ENCODE results near the gene TNNI2.

TNNI2 gene

DNA sequence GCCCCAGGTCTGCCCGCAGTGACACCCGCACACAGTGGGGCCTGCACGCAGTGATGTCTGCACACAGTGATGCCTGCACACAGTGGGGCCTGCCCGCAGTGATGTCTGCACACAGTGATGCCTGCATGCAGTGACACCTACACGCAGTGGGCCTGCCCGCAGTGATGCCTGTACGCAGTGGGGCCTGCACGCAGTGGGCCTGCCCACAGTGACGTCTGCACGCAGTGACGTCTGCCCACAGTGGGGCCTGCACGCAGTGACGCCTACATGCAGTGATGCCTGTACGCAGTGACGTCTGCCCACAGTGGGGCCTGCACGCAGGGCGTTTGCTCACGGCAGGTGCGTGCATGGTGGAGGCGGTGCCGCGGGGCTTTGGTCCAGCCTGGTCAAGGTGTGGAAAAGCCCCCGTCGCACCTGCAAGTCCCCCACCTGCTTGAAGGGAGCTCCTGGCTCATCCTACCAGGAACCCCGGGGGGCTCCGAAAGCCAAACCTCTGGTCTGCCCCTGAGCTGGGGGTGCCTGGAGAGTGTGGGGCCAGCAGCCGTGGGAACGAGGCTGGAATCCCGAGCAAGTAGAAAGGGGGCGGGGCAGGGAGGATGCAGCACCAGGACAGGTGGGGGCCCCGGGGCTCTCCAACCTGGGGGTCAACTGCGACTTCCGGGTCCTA, 12.9 kb upstream of the TNNI2 start:
- no peaks in the 10 kb centered on the region; the same call in 1 of the 2 replicates for H3K4me1 ChIP-seq (ENCODE audit: insufficient read depth, low read length)
- H3K9ac ChIP-seq (ENCODE audit: low read depth, low read length): no peak overlapping the region

DNA sequence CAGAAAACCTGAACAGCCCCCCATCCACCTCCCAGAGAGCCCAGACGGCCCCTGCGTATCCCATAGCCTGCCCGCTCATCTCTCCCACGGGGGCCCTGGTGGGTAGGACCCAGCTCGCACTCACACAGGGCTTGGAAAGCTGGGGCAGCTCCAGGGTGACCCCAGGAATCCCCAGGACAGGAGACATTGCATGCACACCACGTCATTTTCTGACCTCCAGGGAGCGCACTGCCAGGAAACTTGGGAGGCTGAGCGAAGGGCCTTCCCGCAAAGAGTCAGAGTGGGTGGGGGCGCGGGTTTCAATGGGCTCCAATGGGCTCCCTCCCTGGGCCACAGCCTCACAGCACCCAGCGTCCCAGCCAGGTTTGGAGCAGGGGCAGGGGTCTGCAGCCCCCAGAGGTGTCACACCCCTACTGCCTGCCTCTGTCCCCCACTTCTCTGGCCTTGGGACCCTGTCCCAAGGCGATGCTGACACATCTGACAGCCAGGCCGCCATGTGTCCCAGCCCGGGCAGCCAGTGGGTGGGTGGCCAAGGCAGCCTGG, 12.2 kb upstream of the TNNI2 start:
- no peaks in the 10 kb centered on the region; the same call in 1 of the 2 replicates for H3K4me1 ChIP-seq (ENCODE audit: insufficient read depth, low read length)
- H3K9me3 ChIP-seq (ENCODE audit: control insufficient read depth, insufficient read depth, low read length): no peaks in the 10 kb centered on the region
- no peak overlapping the region for H3K9ac ChIP-seq (ENCODE audit: low read depth, low read length)
- H3K36me3 ChIP-seq (ENCODE audit: insufficient read depth, low read length): no peaks in the 10 kb centered on the region

More for the DNA sequence above, 12.9 kb upstream of the TNNI2 start:
- no peaks in the 10 kb centered on the region for H3K9me3 ChIP-seq (ENCODE audit: control insufficient read depth, insufficient read depth, low read length)
- H3K36me3 ChIP-seq (ENCODE audit: insufficient read depth, low read length): no peaks in the 10 kb centered on the region

DNA sequence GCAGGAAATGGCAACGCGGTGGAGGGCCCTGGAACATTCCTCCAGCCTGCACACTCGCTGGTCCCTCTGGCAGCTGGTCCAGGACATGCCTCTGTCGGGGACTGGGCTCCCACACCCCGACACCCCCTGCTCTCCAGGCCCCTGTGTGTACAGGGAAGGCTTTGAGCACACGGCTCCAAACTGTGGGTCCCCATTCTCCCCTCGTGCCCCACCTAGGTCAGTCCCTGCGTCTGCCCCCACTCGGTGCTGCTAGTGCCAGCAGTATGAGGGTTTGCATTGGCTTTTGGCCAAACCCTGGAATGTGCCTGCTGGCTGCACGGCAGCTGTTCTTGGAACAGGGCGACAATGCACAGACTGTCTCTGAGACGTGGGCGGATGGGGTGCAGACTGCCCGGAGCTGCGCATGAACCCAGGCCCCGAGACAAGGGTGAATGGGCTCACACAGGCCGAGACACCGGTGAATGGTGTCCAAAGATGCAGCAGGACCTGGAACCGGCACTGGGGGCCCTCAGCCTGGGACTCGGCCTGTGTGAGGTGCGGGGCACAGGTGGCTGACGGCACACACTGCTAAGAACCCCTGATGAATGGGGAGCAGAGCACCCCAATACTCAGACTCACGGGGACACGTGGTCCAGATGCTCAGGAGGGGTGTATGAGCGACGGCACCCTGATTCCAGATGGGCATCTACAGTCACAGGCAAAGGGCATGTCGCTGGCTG, 11.5 kb upstream of the TNNI2 start:
- Histone ChIP-seq H3K9ac (ENCODE audit: low read depth, low read length) (no peak overlapping the region), H3K9me3 (ENCODE audit: control insufficient read depth, insufficient read depth, low read length) (no peaks in the 10 kb centered on the region), H3K4me1 (ENCODE audit: insufficient read depth, low read length) (no peaks in the 10 kb centered on the region; the same call in 1 of the 2 replicates), H3K36me3 (ENCODE audit: insufficient read depth, low read length) (no peaks in the 10 kb centered on the region)

DNA sequence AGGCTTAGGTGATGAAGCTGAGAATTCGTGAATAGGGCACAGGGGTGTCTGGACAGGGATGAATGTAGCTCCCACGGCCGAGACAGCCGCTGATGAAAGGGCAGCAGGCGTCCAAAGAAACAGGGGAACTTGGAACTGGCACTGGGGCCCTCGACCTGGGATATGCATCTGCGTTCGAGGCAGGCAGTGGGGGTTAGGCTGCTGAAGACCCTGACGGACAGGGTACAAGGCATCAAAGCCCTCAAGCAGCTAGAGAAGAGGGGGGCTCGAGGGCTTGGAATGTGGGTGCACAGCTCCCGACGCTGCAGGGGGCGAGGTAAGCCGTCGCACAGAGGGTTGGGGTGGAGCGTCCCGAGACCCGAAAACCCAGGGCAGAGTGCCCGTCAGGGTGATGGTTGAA, 10.8 kb upstream of the TNNI2 start:
- Histone ChIP-seq H3K36me3 (ENCODE audit: insufficient read depth, low read length) (no peaks in the 10 kb centered on the region), H3K9ac (ENCODE audit: low read depth, low read length) (no peak overlapping the region), H3K9me3 (ENCODE audit: control insufficient read depth, insufficient read depth, low read length) (no peaks in the 10 kb centered on the region), H3K4me1 (ENCODE audit: insufficient read depth, low read length) (no peaks in the 10 kb centered on the region; the same call in 1 of the 2 replicates)

DNA sequence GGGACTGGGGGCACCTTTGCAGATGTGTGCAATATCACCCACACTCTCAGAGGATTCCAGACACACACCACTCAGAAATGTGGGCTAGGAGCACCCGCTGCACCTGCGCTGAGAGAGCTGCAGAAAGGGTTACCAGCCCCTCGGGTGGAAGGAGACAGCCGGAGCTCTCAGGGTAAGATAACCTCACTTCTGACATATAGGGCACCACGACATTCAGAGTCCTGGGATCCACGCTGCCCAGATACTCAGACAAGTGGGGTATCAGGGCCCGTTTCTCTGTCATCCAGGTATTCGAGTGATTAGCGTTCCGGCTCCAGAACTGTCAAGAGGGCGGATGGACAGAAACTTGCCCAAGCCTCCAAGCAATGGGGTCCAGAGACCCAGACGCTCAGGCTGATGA, 10.2 kb upstream of the TNNI2 start:
- Histone ChIP-seq H3K9ac (ENCODE audit: low read depth, low read length) (no peak overlapping the region), H3K36me3 (ENCODE audit: insufficient read depth, low read length) (no peaks in the 10 kb centered on the region), H3K9me3 (ENCODE audit: control insufficient read depth, insufficient read depth, low read length) (no peaks in the 10 kb centered on the region), H3K4me1 (ENCODE audit: insufficient read depth, low read length) (no peaks in the 10 kb centered on the region; the same call in 1 of the 2 replicates)

DNA sequence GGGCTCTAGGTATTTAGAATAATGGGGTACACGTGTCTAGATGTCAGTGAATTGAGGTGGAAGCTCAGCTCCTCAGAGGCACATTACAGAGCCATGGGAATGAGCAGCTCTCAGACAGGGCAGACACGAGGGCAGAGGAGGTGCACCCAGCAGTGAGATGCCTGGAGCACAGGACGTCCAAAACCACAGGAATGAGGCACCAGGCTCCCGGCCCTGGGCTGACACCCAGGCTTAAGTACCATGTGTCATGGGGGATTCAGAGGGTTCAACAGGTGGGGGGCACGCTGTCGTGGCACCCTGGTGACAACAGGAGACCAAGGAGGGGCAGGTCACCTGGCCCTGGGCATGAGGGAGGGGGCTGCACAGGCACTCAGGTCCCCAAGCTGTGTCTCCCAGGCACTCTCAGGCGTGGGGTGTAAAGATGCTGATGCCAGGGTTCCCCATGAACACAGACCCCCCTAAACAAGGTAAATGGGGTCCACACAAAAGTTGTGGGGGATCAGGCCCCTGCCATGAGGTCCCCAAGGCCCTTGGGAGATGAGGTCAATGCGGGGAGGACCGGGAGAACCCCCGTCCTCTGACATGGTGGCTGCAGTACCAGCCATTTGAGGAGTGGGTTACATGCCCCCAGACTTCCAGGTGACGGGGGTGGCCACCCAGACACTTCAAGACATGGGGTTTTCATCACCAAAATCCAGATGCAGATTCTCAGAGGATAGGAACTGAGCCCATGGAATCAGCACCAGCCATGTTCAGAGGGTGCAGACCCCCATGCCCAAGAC, 9.6 kb upstream of the TNNI2 start:
- Histone ChIP-seq H3K9ac (ENCODE audit: low read depth, low read length) (no peak overlapping the region), H3K9me3 (ENCODE audit: control insufficient read depth, insufficient read depth, low read length) (no peaks in the 10 kb centered on the region), H3K36me3 (ENCODE audit: insufficient read depth, low read length) (no peaks in the 10 kb centered on the region), H3K4me1 (ENCODE audit: insufficient read depth, low read length) (no peaks in the 10 kb centered on the region; the same call in 1 of the 2 replicates)

DNA sequence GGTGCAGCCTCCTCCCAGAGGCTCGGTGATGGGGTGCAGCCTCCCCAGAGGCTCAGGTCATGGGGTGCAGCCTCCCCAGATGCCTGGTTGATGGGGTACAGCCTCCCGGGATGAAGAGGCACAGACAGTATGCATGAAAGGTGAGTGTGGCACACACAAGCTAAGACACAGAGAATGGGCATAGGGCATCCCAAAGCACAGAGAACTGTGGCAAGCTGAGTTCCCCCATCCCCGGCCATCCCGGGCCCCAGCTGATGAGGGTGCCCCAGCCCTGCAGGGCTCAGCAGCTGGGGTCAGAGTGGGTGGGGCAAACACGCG, 8.8 kb upstream of the TNNI2 start:
- H3K9ac ChIP-seq (ENCODE audit: low read depth, low read length): no peak overlapping the region
- H3K4me1 ChIP-seq (ENCODE audit: insufficient read depth, low read length): no peaks in the 10 kb centered on the region; the same call in 1 of the 2 replicates

DNA sequence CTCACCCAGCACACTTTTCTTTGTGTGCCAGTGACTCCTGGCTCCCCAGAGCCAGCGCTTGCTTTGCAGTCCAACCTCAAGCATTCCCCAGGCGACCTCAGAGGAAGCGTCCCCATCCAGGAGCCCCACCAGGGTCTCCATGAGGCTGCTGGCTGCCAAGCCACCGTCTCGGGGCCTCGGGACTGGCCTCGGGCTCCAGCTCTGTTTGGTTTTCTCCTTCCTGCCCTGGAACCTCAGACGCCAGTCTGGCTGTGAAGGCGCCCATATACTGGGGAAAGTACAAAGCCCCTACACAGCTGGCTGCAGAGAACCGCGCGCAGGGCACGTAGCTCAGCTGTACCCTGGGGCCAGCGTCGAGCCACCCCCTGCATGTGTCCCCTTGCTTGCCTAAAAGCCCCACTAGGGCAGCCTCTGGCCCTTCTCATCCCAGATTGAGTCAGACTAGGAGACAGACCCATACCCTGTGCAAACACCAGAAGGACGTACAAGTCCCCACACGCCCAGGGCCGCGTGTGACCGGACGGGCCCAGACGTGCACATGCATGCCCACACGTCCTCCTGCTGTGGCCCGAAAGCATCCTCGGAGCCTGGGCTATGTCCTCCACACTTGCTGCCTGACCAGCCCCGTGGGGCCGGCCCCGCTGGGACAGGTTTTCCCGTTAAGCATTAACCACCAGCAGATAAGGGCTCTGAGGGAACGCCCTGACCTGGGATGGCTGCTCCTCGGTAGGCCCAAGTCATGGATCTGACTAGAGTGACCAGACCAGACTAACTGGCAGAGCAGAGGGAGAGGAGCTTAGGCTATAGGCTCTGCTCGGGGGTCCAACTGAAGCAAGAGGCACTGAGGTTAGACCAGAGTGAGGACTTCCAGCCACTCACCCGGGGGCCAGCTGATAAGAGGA, 8.2 kb upstream of the TNNI2 start:
- H3K4me1 ChIP-seq (ENCODE audit: insufficient read depth, low read length): no peaks in the 10 kb centered on the region; the same call in 1 of the 2 replicates
- no peak overlapping the region for H3K9ac ChIP-seq (ENCODE audit: low read depth, low read length)

More for the DNA sequence above, 8.8 kb upstream of the TNNI2 start:
- Histone ChIP-seq H3K9me3 (ENCODE audit: control insufficient read depth, insufficient read depth, low read length) (no peaks in the 10 kb centered on the region), H3K36me3 (ENCODE audit: insufficient read depth, low read length) (no peaks in the 10 kb centered on the region)

DNA sequence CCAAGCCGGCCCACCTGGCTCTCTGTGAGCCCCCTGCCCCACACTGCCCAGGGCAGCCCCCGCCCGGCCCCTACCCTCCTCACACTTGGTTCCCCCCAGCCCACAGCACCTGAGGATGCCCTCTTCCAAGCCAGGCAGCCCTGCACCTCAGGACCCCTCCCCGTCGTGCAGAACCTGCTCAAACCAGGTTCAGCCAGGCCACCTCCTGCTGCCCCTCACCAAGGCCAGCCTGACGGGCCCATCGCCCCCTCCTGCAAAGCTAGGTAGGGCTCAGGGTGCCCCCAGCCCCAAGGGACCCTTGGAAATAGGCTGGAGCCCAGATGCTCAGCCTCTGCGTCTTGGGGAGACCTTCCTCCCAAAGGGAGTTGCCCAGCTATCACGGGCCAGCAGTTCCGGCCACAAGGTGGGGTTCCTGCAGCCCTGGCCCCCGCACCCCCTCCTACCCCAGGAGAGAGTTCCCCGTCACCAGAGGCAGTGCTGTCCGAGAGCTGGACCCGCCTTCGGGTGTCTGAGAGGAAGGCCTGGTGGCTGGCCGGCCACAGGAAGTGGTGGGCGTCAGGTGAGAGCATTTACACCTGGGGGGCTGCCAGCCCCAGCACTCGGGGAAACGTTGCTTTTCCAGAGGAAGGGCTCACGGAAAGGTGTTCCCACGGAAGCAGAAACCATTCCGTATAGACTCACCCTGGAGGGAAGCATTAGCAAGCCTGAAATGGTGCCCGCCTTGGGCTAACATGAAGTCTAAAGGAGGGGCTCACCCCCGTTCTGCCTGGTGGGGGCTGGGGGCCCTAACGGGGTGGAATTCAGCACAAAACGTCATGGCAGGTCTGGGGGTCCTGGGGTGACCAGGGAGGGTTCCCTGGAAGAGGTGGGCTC, 7.2 kb upstream of the TNNI2 start:
- H3K4me1 ChIP-seq (ENCODE audit: insufficient read depth, low read length): no peaks in the 10 kb centered on the region; the same call in 1 of the 2 replicates
- no peak overlapping the region for H3K9ac ChIP-seq (ENCODE audit: low read depth, low read length)
- H3K9me3 ChIP-seq (ENCODE audit: control insufficient read depth, insufficient read depth, low read length): no peaks in the 10 kb centered on the region
- H3K36me3 ChIP-seq (ENCODE audit: insufficient read depth, low read length): no peaks in the 10 kb centered on the region

More for the DNA sequence above, 8.2 kb upstream of the TNNI2 start:
- Histone ChIP-seq H3K36me3 (ENCODE audit: insufficient read depth, low read length) (no peaks in the 10 kb centered on the region), H3K9me3 (ENCODE audit: control insufficient read depth, insufficient read depth, low read length) (no peaks in the 10 kb centered on the region)

DNA sequence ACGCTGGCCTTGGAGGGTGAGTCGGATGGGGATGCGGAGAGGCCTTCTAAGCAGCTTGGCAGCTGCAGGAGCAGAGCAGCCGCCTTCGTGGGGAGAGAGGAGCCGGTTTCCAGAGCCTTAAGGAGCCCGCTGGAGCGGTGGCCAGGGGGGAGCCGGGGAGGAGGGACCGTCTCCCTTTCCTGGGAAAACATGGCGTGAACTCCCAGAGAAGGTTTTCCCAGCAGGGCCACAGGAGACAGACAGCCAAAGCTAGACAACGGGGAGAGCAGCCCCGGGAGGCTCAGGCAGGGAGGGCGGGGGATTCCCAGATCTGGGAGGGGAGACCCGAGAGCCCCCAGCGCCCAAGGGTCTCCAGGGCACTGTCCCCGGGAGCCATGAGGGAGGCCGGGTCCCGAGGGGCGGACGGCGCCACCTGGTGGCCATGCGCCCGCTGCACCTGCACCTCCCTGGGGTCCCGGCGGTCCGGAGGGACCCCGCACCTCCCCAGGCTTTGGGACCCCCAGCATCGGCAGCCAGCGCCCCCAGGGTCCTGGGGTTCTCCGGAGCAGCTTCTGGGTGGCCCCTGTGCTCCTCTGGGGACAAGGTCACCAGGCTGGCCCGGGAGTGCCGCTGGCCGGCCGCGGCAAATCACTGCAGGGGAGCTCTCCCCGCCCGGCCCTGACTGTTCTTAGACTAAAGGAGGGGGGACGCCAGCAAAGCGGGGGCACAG, 6.4 kb upstream of the TNNI2 start:
- H3K9me3 ChIP-seq (ENCODE audit: control insufficient read depth, insufficient read depth, low read length): no peaks in the 10 kb centered on the region
- peak overlapping the region; percentile 61 for H3K9ac ChIP-seq (ENCODE audit: low read depth, low read length)
- no peaks in the 10 kb centered on the region; the same call in 1 of the 2 replicates for H3K4me1 ChIP-seq (ENCODE audit: insufficient read depth, low read length)
- H3K36me3 ChIP-seq (ENCODE audit: insufficient read depth, low read length): no peaks in the 10 kb centered on the region

DNA sequence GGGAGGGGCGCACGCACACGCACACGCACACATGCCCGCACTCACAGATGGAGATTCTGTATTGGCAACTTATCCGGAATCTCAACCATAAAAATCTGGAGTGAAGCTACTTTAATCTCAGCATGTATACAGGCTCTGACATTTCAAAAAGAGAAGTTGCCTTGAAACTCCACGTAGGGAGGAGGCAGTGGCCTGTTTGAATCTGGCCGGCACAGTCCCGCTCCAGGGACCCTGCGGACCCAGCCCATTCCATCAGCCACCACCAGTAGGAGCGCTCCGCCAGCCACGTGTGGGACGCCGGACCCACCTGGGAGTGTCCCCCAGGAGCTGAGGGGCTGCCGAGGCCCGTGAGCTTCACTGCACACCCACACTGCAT, 5.9 kb upstream of the TNNI2 start:
- Histone ChIP-seq H3K9me3 (ENCODE audit: control insufficient read depth, insufficient read depth, low read length) (no peaks in the 10 kb centered on the region), H3K4me1 (ENCODE audit: insufficient read depth, low read length) (no peaks in the 10 kb centered on the region; the same call in 1 of the 2 replicates), H3K9ac (ENCODE audit: low read depth, low read length) (peak overlapping the region; percentile 61; the same call in 1 of the 2 replicates)

DNA sequence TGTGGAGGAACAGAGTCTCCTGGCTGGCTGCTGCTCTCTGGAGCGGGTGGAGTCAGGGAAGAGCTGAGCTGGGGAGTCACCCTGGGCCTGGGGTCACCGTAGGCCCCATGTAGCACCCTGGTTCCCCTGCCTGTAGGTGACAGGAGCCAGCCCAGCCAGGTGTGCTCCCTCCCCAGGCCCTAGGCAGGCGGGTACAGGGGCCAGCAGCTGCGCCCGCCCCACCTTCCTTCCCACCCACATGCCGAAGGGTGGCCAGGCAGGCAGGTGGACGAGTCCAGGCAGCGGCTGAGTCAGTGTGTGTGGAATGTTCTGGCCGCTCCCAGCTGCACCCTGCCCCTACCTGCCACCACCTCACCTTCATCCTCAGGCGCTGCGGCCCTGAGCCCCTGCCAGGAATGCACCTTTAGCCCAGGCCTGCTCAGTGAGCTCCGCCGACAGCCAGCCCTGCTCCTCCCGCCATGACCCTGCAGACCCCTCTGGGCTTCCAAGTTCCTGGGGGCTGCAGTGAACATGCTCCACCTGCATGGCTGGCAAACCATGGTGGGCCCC, 4.6 kb upstream of the TNNI2 start:
- Histone ChIP-seq H3K36me3 (ENCODE audit: insufficient read depth, low read length) (no peaks in the 10 kb centered on the region), H3K4me1 (ENCODE audit: insufficient read depth, low read length) (no peaks in the 10 kb centered on the region; the same call in 1 of the 2 replicates), H3K9me3 (ENCODE audit: control insufficient read depth, insufficient read depth, low read length) (no peaks in the 10 kb centered on the region), H3K9ac (ENCODE audit: low read depth, low read length) (no peak overlapping the region)

More for the DNA sequence above, 5.9 kb upstream of the TNNI2 start:
- H3K36me3 ChIP-seq (ENCODE audit: insufficient read depth, low read length): no peaks in the 10 kb centered on the region
